ENCODE measurements around the gene SMDT1. TPM values are rescaled to one million over a fixed set of nuclear protein-coding genes. Genes with fewer than 3 reads are reported as not detected.
"Not testable (repeated sequence)": the region's sequence is repeated elsewhere in the genome, so short reads cannot be mapped to it uniquely, and the experiment has no call there.

Gene SMDT1
- total RNA-seq, 2 donors from 2014 or later = 34.7 to 66.2 TPM

GRCh38 chr22:42077486-42078125 lies 1.9 kb upstream of the SMDT1 start:
- H3K27me3 Mint-ChIP-seq = no peaks in the 10 kb centered on the region

GRCh38 chr22:42078469-42079318 lies 806 bp upstream of the SMDT1 start:
- no peaks in the 10 kb centered on the region for H3K27me3 Mint-ChIP-seq
- ATAC-seq (replicated peaks) = no peak
- peak overlapping the region; percentile 99 for H3K4me3 Mint-ChIP-seq
- H3K36me3 Mint-ChIP-seq (ENCODE audit: low read depth) = peaks cover 39% of the 10 kb centered on the region
- H3K9me3 Mint-ChIP-seq = no peaks in the 10 kb centered on the region
- H3K27ac Mint-ChIP-seq = peak overlapping the region; percentile 98
- peaks cover 9% of the 10 kb centered on the region for H3K4me1 Mint-ChIP-seq

More at GRCh38 chr22:42077486-42078125, 1.9 kb upstream of the SMDT1 start:
- Mint-ChIP-seq H3K36me3 (ENCODE audit: low read depth) (peaks cover 28% of the 10 kb centered on the region), H3K4me1 (peaks cover 17% of the 10 kb centered on the region), H3K27ac (peak overlapping the region; percentile 98), H3K9me3 (no peaks in the 10 kb centered on the region), H3K4me3 (no peak overlapping the region)
- no peak for ATAC-seq (replicated peaks)

GRCh38 chr22:42080287-42080686 lies 787 bp downstream of the SMDT1 start:
- Mint-ChIP-seq H3K4me3 (peak overlapping the region; percentile 99), H3K4me1 (peaks cover 4% of the 10 kb centered on the region), H3K36me3 (ENCODE audit: low read depth) (peaks cover 49% of the 10 kb centered on the region), H3K9me3 (no peaks in the 10 kb centered on the region), H3K27me3 (no peaks in the 10 kb centered on the region), H3K27ac (peak overlapping the region; percentile 98)
- no peak for ATAC-seq (replicated peaks)

GRCh38 chr22:42083119-42083518 lies 3.6 kb downstream of the SMDT1 start:
- Mint-ChIP-seq H3K36me3 (ENCODE audit: low read depth) (peaks cover 72% of the 10 kb centered on the region), H3K4me3 (no peak overlapping the region), H3K27ac (no peak overlapping the region), H3K4me1 (peaks cover 4% of the 10 kb centered on the region), H3K27me3 (no peaks in the 10 kb centered on the region), H3K9me3 (no peaks in the 10 kb centered on the region)
- ATAC-seq (replicated peaks) = no peak

GRCh38 chr22:42084874-42085273 lies 5.4 kb downstream of the SMDT1 start:
- H3K9me3 Mint-ChIP-seq = no peaks in the 10 kb centered on the region
- peaks cover 13% of the 10 kb centered on the region for H3K4me1 Mint-ChIP-seq
- H3K36me3 Mint-ChIP-seq (ENCODE audit: low read depth) = peaks cover 78% of the 10 kb centered on the region
- no peak overlapping the region for H3K4me3 Mint-ChIP-seq
- no peaks in the 10 kb centered on the region for H3K27me3 Mint-ChIP-seq
- no peak overlapping the region for H3K27ac Mint-ChIP-seq
- ATAC-seq (replicated peaks) = no peak

- ATAC-seq (replicated peaks) = no peak
- Mint-ChIP-seq H3K27me3 (no peaks in the 10 kb centered on the region), H3K4me1 (peaks cover 13% of the 10 kb centered on the region), H3K9me3 (no peaks in the 10 kb centered on the region), H3K4me3 (no peak overlapping the region), H3K36me3 (ENCODE audit: low read depth) (peaks cover 83% of the 10 kb centered on the region), H3K27ac (no peak overlapping the region)
Measured at GRCh38 chr22:42086051-42086450, 6.6 kb downstream of the SMDT1 start.

- no peaks in the 10 kb centered on the region for H3K27me3 Mint-ChIP-seq
Measured at GRCh38 chr22:42090596-42091454, 11.3 kb downstream of the SMDT1 start, which contains the start of gene NDUFA6. Gene NDUFA6 (minus strand): TSS chr22:42090772. CDS start chr22:42090744, 28 bp downstream.

GRCh38 chr22:42091455-42091782 lies 11.9 kb downstream of the SMDT1 start:
- Mint-ChIP-seq H3K9me3 (no peaks in the 10 kb centered on the region), H3K36me3 (ENCODE audit: low read depth) (peaks cover 35% of the 10 kb centered on the region), H3K4me1 (peaks cover 16% of the 10 kb centered on the region), H3K4me3 (peak overlapping the region; percentile 97), H3K27me3 (no peaks in the 10 kb centered on the region), H3K27ac (peak overlapping the region; percentile 97)
- no peak for ATAC-seq (replicated peaks)

More at GRCh38 chr22:42090596-42091454, 11.3 kb downstream of the SMDT1 start, which contains the start of gene NDUFA6:
- H3K36me3 Mint-ChIP-seq (ENCODE audit: low read depth) = peaks cover 41% of the 10 kb centered on the region
- peak within 1 kb of the TSS; percentile 97 for H3K27ac Mint-ChIP-seq
- no peaks in the 10 kb centered on the region for H3K9me3 Mint-ChIP-seq
- peaks cover 16% of the 10 kb centered on the region for H3K4me1 Mint-ChIP-seq
- ATAC-seq (replicated peaks) = peak; percentile 95
- peak within 1 kb of the TSS; percentile 97 for H3K4me3 Mint-ChIP-seq

- Mint-ChIP-seq H3K9me3 (peaks cover 4% of the 10 kb centered on the region), H3K36me3 (ENCODE audit: low read depth) (peaks cover 7% of the 10 kb centered on the region), H3K27me3 (no peaks in the 10 kb centered on the region), H3K4me3 (no peak overlapping the region), H3K4me1 (no peaks in the 10 kb centered on the region), H3K27ac (no peak overlapping the region)
- ATAC-seq (replicated peaks) = no peak
Measured at GRCh38 chr22:42101199-42101598, 21.7 kb downstream of the SMDT1 start.

- H3K36me3 Mint-ChIP-seq (ENCODE audit: low read depth); H3K4me1 Mint-ChIP-seq; H3K27ac Mint-ChIP-seq; H3K4me3 Mint-ChIP-seq; H3K9me3 Mint-ChIP-seq; H3K27me3 Mint-ChIP-seq; ATAC-seq (replicated peaks): not testable (repeated sequence)
Measured at GRCh38 chr22:42104332-42104860, 24.9 kb downstream of the SMDT1 start.

- ATAC-seq (replicated peaks) = no peak
- no peaks in the 10 kb centered on the region for H3K27me3 Mint-ChIP-seq
- no peak overlapping the region for H3K27ac Mint-ChIP-seq
- peaks cover 4% of the 10 kb centered on the region for H3K9me3 Mint-ChIP-seq
- H3K36me3 Mint-ChIP-seq (ENCODE audit: low read depth) = no peaks in the 10 kb centered on the region
- no peak overlapping the region for H3K4me3 Mint-ChIP-seq
- no peaks in the 10 kb centered on the region for H3K4me1 Mint-ChIP-seq
Measured at GRCh38 chr22:42108848-42109247, 29.3 kb downstream of the SMDT1 start.

- H3K4me3 Mint-ChIP-seq = no peak overlapping the region
- no peaks in the 10 kb centered on the region for H3K27me3 Mint-ChIP-seq
- peak overlapping the region; percentile 56 for H3K27ac Mint-ChIP-seq
- no peaks in the 10 kb centered on the region for H3K36me3 Mint-ChIP-seq (ENCODE audit: low read depth)
- H3K4me1 Mint-ChIP-seq = no peaks in the 10 kb centered on the region
- H3K9me3 Mint-ChIP-seq = no peaks in the 10 kb centered on the region
- no peak for ATAC-seq (replicated peaks)
Measured at GRCh38 chr22:42111798-42112197, 32.3 kb downstream of the SMDT1 start.

GRCh38 chr22:42112793-42113192 lies 33.3 kb downstream of the SMDT1 start:
- not testable (repeated sequence) for H3K27ac Mint-ChIP-seq; ATAC-seq (replicated peaks); H3K4me1 Mint-ChIP-seq; H3K9me3 Mint-ChIP-seq; H3K36me3 Mint-ChIP-seq (ENCODE audit: low read depth); H3K4me3 Mint-ChIP-seq; H3K27me3 Mint-ChIP-seq

- Mint-ChIP-seq H3K27ac (no peak overlapping the region), H3K27me3 (no peaks in the 10 kb centered on the region), H3K4me3 (no peak overlapping the region), H3K9me3 (no peaks in the 10 kb centered on the region), H3K36me3 (ENCODE audit: low read depth) (no peaks in the 10 kb centered on the region), H3K4me1 (peaks cover 10% of the 10 kb centered on the region)
- no peak for ATAC-seq (replicated peaks)
Measured at GRCh38 chr22:42114721-42115120, 35.2 kb downstream of the SMDT1 start.

Measured in activated T-helper 17 cell treated with anti-CD3 and anti-CD28 coated beads, Interleukin-2, amount 50 U/mL, for 72 hours (primary cell).